ENCODE results near the gene ATP6V0C.

Gene ATP6V0C

GRCh38 chr16:2512735-2513404 is 882 bp upstream of the ATP6V0C start:
- no peak for DNase-seq

GRCh38 chr16:2514333-2515179 is 804 bp downstream of the ATP6V0C start:
- DNase-seq = peak; percentile 30

- DNase-seq = no peak
Measured at GRCh38 chr16:2515180-2515851, 1.6 kb downstream of the ATP6V0C start.

- DNase-seq = no peak
Measured at GRCh38 chr16:2516391-2517240, 2.9 kb downstream of the ATP6V0C start.

DNA sequence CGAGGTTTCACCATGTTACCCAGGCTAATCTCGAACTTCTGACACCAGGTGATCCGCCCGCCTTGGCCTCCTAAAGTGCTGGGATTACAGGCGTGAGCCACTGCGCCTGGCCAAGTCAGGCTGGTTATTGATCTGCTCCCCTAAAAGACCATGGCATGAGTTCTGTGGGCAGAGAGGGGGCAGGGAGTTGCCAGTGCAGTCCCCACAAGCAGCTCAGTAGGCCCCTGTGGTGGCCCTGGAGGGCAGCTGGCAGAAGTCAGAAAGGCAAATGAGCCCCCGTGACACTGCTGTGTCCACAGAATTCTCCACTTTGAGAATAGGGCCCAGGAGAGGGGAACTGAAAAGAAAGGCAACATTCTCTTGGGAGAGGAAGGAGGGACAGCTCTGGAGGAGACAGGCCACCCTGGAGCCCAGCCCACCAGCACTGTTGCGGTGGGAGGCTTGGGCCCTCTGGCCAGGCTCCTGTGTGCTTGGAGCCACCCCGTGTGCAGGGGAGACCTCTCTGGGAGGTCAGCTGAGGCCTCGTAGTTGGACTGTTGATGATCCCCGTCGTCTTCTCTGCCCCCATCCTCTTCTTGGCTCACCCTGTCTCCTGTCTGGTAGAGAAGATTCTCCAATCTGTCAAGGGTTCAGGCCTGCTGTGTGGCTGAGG is 4.3 kb downstream of the ATP6V0C start:
- DNase-seq = no peak

- DNase-seq = no peak
Measured at GRCh38 chr16:2518823-2519710, 5.3 kb downstream of the ATP6V0C start.

GRCh38 chr16:2519711-2520080 is 5.9 kb downstream of the ATP6V0C start:
- DNase-seq = no peak

GRCh38 chr16:2520097-2520783 is 6.5 kb downstream of the ATP6V0C start, which contains the start of gene AMDHD2:
TSS of gene AMDHD2 (plus strand) at chr16:2520371. CDS start at chr16:2520459, 88 bp downstream.
- peak; percentile 88 for DNase-seq

- peak; percentile 40 for DNase-seq
Measured at GRCh38 chr16:2520784-2521531, 7.2 kb downstream of the ATP6V0C start.

DNA sequence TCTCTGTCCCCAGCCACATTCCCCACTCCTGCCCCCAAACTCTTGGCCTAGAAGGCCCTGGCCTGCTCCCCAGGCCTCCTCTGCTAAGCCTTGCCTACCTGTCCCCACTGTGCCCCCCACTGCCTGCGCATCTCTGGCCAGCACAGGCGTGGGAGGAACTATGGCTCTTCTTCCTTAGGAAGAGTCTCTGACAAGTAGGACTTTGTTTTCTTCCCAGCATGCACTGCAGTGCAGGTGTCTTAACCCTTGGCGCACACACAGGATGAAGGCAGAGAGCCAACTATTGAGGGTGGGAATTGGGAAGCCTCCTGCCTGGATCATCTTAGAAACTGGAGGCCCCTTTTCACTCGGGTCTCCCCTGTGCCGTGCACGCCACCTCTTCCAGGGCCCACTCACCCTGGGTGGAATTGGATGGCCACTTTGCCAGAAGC is 10.1 kb downstream of the ATP6V0C start:
- no peak for DNase-seq

DNA sequence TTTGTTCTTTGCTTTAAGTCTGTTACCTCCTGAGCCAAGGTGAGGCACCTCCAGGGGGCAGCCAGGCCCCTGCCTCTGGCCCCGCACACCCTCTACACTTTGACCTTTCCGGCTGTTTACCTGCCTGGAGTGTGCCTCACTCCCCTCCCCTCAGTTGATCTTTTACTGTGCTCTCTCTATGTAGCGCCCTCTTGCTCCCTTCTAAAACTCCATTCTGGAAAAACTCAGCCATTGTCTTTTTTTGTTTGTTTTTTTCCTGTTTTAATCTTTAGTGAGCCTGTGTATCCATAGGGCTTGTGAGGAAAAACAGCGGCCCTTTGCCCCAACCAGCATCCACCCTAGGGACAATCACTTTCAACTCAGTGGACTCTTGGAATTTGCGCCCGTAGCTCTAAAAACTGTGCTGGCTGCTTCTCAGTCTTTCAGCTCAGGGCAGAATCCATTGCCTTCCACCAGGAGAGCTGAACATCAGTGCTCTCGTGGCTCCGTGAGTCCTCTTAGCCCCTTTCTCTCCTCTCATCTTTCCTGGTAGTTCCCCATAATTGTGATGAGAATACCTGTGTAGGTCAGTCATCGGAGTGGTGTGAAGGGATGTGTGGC is 10.7 kb downstream of the ATP6V0C start:
- no peak for DNase-seq

DNA sequence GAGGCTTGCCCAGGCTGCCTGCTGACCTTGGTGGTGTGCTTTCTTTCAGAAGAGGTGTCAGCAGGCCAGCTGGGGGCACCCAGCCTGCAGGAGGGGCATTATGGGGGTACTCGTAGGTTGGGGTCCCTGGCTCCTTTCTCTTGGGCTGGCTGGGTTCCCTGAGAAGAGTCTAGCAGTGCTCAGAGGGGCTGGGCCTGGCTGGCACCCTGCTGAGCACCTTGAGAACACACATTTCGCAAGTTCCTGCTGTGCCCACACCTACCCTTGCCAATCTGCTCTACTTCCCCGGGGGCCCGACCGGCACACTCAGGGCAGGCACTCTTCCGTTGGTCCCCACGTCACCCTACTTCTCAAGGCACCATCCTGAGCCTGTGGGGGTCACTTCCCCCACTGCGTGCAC is 12.4 kb downstream of the ATP6V0C start:
- no peak for DNase-seq

DNA sequence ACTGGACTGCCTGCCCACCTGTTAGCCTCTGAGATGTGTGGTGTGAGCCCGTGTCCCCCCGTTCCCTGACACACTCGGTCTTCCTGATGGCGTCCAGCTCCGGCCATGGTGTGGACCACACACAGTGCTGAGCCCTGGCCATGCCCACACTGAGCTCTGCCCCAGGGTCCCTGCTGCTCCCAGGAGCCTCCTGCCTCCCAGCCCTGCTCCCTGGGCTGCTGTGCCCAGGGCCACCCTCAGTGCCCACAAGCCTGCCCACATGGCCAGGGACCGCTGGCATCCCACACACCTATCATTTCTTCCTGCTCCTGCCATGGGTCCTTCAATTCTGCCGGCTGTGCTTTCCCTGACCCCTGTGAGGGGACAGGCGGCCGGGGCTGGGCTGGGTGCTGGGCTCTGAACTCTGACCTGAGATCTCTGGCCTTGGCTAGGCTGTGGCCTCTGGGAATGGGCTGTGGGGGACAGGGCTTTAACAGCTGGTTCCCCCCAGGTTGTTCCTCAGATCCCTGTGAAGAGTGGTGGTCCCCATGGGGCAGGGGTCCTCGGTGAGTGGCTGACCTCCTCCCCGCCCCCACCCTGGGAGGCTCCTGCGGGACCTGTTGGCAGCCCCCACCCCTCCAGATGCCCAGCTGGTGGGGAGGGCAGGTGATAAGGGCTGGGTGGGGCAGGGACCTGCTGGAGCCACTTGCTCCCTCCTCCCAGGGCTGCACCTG is 13.5 kb downstream of the ATP6V0C start:
- DNase-seq = no peak

DNA sequence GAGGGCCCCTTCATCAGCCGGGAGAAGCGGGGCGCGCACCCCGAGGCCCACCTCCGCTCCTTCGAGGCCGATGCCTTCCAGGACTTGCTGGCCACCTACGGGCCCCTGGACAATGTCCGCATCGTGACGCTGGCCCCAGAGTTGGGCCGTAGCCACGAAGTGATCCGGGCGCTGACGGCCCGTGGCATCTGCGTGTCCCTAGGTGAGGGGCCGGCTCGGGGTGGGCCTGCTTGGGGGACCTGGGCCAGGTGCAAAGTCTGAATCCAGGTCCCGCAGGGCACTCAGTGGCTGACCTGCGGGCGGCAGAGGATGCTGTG is 14.0 kb downstream of the ATP6V0C start:
- DNase-seq = no peak

DNA sequence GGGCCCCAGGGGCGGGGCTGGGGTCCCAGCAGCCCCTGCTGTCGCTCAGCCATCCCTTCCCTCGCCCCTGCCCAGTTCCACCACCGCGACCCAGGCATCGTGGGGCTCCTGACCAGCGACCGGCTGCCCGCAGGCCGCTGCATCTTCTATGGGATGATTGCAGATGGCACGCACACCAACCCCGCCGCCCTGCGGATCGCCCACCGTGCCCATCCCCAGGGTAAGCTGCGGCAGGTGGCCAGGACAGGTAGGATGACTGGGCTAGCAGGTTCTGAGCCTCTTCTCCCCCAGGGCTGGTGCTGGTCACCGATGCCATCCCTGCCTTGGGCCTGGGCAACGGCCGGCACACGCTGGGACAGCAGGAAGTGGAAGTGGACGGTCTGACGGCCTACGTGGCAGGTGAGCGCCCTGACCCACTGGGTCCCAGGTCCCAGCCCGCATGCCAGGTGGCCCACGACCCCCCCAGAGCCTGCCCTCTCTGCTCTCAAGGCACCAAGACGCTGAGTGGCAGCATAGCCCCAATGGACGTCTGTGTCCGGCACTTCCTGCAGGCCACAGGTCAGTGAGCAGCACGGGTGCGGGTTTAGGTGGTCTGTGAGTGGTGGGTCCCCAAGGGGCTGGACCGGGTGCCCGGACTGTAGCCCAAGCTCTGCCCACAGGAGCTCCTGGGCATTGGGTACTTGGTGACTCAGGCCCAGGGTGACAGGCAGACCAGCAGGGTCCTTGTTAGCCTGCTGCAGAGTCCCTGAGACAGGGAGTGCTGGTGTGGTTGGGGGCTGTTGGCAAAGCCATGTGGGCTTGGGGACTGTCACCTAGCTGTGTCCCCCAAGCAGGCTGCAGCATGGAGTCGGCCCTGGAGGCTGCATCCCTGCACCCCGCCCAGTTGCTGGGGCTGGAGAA is 14.7 kb downstream of the ATP6V0C start:
- no peak for DNase-seq

GRCh38 chr16:2529061-2529931 is 15.5 kb downstream of the ATP6V0C start:
- no peak for DNase-seq
